Activated CD4-positive, alpha-beta T cell treated with anti-CD3 and anti-CD28 coated beads, Interleukin-2, amount 50 U/mL, for 1 hour (primary cell): ENCODE measurements around the gene TMEM267.
"Not testable (repeated sequence)": the region's sequence is repeated elsewhere in the genome, so short reads cannot be mapped to it uniquely, and the experiment has no call there.

Source experiments
- DNase-seq: peaks from one replicate; pipeline ENCODE4 v3.0.0-alpha.2; 2020

TMEM267 gene

GRCh38 chr5:43483298-43484105, at the start of gene TMEM267:
TSS of gene TMEM267 (minus strand) at chr5:43483865. CDS start at chr5:43453969, 29,896 bp downstream.
- DNase-seq: peak; percentile 81

- DNase-seq: no peak
Observed at GRCh38 chr5:43530648-43531047, 47.0 kb upstream of the TMEM267 start.

GRCh38 chr5:43523662-43524072, 40.0 kb upstream of the TMEM267 start:
- no peak for DNase-seq

- DNase-seq: no peak
Observed at GRCh38 chr5:43520615-43521014, 37.0 kb upstream of the TMEM267 start.

DNA sequence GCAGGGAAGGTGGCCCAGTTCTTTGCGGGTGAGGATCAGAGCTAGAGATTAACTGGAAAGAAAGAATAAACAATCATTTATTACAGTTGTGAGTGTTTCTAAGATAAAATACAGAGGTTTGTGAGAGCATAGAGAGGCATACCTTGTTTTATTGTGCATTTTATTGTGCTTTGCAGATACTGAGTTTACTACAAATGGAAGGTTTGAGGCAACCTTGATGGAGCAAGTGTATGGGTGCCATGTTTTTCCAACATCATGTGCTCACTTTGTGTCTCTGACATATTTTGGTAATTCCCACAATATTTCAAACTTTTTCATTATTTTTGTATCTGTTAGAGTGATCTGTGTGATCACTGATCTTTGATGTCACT, 32.0 kb upstream of the TMEM267 start:
- DNase-seq: no peak

DNA sequence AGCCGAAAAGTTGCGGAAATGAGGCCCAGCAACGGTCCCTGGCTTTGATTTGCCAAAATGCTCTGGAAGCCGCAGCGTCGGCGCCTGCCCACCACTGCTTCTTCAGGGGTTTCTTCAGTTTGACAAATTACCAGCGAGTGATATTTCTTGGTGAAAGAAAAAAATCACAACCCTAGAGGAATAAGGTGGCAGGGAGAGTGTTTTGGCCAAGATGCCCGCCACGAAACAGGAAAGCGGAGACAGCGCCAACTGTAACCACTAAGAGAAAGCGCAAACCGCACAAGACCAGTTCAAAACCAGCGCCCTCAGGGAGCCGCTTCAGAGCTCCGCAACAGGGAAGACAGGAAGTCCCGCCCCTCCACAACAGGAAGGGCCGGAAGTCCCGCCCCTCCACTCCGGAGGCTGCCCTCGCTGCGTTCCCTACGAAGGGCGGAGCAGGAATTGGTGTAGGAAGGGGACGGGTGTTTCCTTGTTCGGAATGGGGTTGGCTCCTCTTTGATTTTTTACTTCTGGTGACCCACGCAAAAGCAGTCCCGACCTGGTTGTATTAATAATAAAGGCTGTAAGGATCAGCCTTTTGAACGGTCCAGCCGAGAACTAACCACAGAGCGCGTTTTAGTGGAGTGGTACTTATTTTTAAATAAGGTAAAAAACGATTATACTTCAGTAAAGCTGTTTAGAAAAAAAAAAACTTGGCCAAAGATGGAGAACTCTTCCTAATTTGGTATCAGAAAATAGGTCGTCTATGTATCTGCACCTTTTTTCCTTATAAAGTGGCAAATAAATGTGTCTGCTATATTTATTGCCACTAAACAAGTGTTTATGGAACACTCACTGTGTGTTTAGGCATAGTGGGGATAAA, 31.4 kb upstream of the TMEM267 start, which contains the start of gene C5orf34:
Gene C5orf34 (minus strand): TSS at position 333 of the 862 bp plus-strand sequence. CDS start 5,809 bp downstream, outside the sequence.
- DNase-seq: peak; percentile 94

DNA sequence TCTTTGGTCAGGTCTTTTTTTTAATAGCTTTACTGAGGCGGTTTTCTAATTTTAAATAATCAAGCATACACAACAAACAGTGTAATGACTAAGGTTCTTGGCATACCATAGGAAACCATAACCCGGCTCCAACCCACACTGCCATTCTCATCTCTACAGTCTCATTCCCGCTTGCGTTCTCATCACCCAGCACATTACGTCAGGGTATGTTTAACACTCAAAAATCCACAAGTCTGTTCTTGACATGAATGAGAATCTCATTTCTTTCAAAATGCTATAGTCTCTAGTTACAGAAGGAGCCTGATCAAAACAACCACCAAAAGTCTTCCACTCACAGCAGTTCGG, 30.8 kb upstream of the TMEM267 start:
- DNase-seq: no peak

DNA sequence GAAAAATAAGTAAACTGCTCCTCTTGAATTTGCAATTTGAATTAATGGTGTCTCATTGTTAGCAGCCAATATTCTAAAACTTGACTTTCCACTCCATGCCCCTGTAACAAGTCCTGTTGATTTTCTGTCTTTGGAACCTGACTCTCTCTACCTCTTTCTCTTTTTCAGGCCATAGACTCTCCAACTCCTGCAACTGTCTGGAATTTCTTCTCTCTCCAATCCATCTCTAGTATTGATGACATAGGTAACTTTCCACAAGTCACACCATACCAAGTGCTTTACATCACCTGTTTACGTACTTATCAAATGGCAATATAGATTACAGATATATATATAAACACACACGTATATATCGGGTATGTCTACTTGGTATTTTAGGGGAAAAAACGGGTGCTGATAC, 30.4 kb upstream of the TMEM267 start:
- DNase-seq: no peak

DNA sequence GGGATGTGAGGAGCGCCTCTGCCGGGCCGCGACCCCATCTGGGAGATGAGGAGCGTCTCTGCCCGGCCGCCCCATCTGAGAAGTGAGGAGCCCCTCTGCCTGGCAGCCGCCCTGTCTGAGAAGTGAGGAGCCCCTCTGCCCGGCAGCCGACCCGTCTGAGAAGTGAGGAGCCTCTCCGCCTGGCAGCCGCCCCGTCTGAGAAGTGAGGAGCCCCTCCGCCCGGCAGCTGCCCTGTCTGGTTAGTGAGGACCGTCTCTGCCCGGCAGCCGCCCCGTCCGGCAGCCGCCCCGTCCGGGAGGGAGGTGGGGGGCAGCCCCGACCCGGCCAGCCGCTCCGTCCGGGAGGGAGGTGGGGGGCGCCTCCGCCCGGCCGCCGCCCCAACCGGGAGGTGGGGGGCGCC, 27.4 kb upstream of the TMEM267 start:
- not testable (repeated sequence) for DNase-seq

- DNase-seq: no peak
Observed at GRCh38 chr5:43498581-43498980, 14.9 kb upstream of the TMEM267 start.

- no peak for DNase-seq
Observed at GRCh38 chr5:43497311-43498104, 13.8 kb upstream of the TMEM267 start.

DNA sequence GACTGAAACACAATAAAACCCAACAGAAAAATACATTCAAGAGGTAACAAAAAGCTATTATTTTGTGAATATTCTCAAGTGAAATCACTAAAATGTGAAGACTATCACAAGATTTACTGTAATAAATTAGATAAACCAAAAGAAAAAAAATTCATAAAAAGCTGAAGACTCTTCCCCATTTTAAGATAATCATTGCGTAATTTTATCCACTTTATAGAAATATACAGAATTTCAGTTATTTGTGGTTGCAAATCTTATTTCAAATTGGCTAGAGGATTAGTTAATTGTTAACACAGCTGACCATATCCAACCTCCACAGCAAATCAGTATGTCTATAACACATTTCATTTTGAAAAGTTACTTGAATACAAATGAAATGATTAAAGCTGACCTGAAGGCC, 7.7 kb upstream of the TMEM267 start:
- no peak for DNase-seq

- no peak for DNase-seq
Observed at GRCh38 chr5:43486353-43486752, 2.7 kb upstream of the TMEM267 start.

GRCh38 chr5:43485406-43485805, 1.7 kb upstream of the TMEM267 start:
- no peak for DNase-seq

DNA sequence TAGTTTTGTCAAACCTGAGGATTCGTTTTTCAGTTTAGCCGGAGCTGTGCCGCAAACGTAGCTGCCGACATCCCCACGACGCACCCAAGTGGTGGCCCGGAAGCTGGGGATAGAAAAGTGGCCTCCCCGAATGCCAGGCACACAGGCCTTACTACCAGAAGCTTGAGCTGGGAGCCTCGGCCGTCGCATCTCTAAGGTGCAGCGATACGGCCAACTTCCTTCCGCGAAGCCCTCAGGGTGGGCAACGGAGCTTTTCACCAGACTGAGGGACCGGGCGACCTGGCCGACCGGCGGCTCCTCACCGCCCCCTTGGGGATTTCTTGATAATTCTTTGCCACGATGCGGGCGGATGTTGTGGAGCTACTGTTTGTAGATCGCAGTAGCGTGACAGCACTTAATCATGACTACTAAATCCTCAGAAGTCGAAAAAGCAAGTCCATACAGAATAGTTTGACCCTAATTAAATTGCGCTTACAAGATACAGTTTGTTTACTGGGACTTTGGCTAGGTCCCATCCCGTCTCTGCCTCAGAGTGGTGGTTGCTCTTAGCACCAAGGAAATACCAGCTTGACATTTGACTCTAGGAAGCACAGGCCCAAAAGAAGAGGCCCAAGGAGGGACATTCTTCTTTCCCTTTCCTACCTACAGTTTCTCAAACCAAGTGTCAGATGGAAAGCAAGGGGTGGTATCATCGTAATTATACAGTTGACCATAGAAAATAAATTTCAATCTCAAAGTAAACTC, 613 bp upstream of the TMEM267 start:
- DNase-seq: peak; percentile 81

GRCh38 chr5:43482490-43483297, 971 bp downstream of the TMEM267 start:
- DNase-seq: no peak

DNA sequence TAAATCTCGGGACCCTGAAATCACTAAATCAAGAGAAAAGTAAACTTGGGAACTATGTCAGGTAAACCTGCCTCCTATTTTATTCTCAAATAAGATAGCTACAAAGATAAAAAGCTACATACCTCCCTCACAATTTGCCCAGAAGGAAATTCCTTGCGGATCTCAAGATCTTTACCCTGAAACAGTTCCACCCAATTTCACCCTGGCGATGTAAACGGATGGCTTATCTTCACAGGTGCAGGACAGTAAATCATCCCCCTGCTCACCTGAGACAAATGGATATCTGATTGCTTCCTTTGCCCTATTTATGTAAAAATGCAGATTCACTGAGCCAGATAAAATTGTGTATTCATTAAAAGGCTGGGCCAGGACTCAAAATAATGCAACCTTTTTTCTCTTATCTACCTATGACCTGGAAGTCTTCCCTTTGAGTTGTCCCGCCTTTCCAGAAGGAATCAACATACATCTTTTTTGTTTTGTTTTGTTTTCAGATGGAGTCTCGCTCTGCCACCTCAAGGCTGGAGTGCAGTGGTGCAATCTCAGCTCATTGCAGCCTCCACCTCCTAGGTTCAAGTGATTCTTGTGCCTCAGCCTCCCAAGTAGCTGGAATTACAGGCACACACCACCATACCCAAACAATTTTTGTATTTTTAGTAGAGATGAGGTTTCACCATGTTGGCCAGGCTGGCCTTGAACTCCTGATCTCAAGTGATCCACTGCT, 13.8 kb downstream of the TMEM267 start:
- no peak for DNase-seq

DNA sequence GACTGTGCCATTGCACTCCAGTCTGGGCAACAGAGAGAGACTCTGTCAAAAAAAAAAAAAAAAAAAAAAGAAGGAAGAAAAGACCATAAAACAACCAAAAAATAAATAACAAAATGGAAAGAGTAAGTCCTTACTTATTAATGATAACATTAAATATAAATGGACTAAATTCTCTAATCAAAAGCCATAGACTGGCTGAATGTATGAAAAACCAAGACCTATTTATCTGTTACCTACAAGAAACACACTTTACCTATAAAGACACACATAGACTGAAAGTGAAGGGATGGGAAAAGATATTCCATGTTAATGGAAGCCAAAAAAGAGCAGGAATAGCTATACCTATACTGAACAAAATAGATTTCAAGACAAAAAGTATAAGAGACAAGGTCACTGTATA, 16.6 kb downstream of the TMEM267 start:
- DNase-seq: no peak

- DNase-seq: not testable (repeated sequence)
Observed at GRCh38 chr5:43465455-43465854, 18.2 kb downstream of the TMEM267 start.

DNA sequence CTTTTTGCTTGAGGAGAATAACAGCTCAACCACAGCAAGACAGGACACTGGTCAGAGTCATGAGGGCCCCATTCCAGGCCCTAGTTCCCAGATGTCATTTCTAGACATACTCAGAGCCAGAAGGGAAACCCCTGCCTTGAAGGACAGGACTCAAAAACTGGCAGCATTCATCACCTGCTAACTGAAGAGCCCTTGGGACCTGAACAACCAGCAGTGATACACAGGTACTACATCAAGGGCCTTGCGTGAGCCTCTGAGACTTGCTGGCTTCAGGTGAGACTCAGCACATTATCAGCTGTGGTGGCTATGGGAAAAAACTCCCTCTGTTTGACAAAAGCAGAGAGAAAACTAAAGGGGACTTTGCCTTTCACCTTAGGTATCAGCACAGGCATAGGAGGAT, 22.6 kb downstream of the TMEM267 start:
- DNase-seq: no peak

- no peak for DNase-seq
Observed at GRCh38 chr5:43456556-43456955, 27.1 kb downstream of the TMEM267 start.
